D721Med (cell line): ENCODE results near the gene ATP2B1.
A peak's percentile ranks its signal among the peaks of the same experiment; 100 is the strongest.

Experiments
- DNase-seq: peaks from one replicate; pipeline ENCODE4 v3.0.0; 2011; ENCODE audit warnings: low spot score; ENCODE audit not compliant: insufficient read length
- FAIRE-seq: peaks from 2 replicates; lab custom pipeline; 2011; peaks lifted over from hg19 to GRCh38; lab: Jason Lieb, UNC
- CTCF ChIP-seq: IDR thresholded peaks from 2 replicates; pipeline ENCODE4 v1.5.1; 2012; ENCODE audit warnings: mild to moderate bottlenecking, control low read depth; ENCODE audit not compliant: insufficient read depth; ENCODE audit errors: missing control alignments

ATP2B1 gene

GRCh38 chr12:89645434-89645833, 63.2 kb downstream of the ATP2B1 start:
- FAIRE-seq: no peak
- TF ChIP-seq CTCF: no peak

GRCh38 chr12:89642959-89643358, 65.7 kb downstream of the ATP2B1 start:
- TF ChIP-seq CTCF: no peak
- FAIRE-seq (no peak), DNase-seq (no peak)

More at GRCh38 chr12:89645434-89645833, 63.2 kb downstream of the ATP2B1 start:
- DNase-seq: no peak

- no peak for TF ChIP-seq CTCF
- FAIRE-seq (no peak), DNase-seq (no peak)
These were observed 71.9 kb downstream of the ATP2B1 start for GRCh38 chr12:89636776-89637160.

GRCh38 chr12:89636052-89636775, 72.4 kb downstream of the ATP2B1 start:
- FAIRE-seq: no peak
- DNase-seq: no peak
- no peak for TF ChIP-seq CTCF

- no peak for TF ChIP-seq CTCF
- no peak for FAIRE-seq
- no peak for DNase-seq
These were observed 74.1 kb downstream of the ATP2B1 start for GRCh38 chr12:89634508-89634907.

- DNase-seq (no peak), FAIRE-seq (no peak)
- TF ChIP-seq CTCF: no peak
These were observed 75.9 kb downstream of the ATP2B1 start for GRCh38 chr12:89632778-89633177.

GRCh38 chr12:89622115-89622514, 86.5 kb downstream of the ATP2B1 start:
- FAIRE-seq: peak; percentile 55
- TF ChIP-seq CTCF: no peak

More at GRCh38 chr12:89622115-89622514, 86.5 kb downstream of the ATP2B1 start:
- DNase-seq: no peak
